Measurements from ENCODE around the gene PHF11.
"Not testable (repeated sequence)": the region's sequence is repeated elsewhere in the genome, so short reads cannot be mapped to it uniquely, and the experiment has no call there.

The PHF11 gene

DNA sequence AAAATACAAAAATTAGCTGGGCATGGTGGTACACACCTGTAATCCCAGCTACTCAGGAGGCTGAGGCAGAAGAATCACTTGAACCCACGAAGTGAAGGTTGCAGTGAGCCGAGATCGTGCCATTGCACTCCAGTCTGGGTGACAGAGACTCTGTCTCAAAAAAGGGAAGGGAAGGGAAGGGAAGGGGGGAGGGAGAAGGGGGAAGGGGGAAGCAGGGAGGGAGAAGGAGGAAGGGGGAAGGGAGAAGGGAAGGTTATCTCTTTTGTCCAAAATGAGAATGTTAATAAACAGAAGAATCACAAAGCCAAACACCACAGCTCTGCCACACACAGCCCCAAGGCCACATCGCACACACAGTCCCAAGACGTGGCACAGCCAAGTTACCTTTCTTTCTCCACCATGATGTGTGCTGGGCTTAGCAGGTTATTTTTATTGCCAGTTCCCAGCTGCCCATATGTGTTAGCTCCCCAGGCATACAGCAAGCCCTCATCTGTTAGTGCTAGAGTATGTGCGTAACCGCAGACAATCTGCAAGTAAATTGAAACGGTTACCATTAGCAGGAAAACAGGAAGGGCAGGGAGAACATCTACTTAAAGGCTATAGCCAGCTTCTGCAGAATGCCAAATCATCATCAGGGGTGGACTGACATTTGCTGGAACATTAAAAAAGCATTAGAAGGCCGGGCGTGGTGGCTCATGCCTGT is 55.3 kb downstream of the PHF11 start:
- no peak for DNase-seq

DNA sequence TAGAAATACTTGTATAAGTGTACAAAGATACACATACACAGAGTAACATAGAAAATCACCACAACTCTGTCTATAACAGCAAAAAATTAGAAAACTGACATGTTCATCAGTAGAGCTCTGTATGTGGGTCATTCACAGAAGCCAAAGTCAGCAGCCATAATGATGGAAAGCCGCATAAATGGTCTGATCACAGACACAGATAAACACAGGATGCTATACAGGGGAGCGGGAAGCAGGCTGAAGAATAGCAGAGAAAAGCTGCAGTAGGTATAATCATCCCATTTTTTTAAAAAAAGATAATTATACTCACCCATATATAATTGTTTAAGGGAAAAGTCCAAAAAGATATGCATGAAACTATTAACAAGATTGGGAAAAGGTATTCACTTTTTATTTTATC is 58.1 kb downstream of the PHF11 start:
- DNase-seq = no peak

DNA sequence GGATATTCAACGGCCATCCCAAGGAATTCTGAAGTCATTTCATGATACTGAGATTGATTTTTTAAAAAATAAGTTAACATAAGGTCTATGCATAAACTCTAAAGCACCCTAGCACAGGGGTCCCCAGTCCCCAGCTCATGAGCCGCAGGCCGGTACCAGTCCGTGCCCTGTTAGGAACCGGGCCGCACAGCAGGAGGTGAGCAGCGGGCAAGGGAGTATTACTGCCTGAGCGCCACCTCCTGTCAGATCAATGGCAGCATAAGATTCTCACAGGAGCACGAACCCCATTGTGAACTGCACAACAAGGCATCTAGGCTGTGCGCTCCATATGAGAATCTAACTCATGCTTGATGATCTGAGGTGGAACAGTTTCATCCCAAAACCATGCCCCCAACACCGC is 58.6 kb downstream of the PHF11 start:
- DNase-seq = no peak

DNA sequence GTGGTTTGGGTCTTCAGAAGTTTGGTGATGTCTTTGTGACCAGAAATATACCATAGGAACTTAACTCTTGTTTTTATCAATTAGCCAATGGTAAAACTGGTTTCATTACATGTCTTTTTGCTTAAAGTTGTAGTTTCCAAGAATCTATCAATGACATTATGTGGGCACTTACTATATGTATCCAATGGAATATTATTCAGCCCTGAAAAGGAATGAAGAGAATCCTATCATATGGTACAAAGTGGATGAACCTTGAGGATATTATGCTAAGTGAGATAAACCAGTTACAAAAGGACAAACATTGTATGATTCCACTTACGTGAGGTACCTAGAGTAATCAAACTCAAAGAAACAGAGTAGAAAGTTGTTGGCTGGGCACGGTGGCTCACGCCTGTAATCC is 63.3 kb downstream of the PHF11 start:
- no peak for DNase-seq

DNA sequence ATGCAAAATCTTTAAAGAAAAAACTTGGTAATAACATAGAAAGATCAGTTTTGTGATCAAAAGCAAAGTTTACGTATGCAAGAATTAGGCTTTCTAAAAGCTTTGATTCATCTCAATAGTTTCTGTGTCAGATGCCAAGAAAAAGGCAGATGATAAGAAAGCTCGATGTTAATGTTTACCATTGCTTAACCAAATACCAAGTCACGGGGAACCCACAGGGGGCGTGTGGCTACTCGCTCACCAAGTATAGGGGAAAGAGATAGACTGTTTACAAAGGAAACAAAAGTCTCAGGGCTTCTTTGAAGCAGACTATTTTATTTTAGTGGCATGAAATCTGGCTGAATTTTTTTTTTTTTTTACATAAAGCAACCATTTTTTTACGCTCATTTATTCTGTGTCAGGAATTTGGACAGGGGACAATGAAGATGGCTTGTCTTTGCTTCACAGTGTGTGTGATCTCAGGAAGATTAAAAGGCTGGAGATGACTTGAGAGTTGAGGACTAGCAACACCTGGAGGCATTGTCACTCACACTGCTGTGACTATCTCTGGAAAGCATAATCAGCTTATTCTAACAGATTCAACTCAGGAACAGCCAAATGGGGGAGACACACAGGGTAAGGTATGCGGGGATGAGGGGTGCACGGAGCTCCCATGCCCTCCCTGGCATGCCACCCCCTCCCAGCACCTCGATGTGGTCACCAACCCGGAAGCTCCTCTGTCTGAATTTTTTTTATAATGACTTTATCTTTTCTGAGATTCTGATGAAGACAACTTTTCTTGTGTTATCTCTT is 64.7 kb downstream of the PHF11 start:
- no peak for DNase-seq

DNA sequence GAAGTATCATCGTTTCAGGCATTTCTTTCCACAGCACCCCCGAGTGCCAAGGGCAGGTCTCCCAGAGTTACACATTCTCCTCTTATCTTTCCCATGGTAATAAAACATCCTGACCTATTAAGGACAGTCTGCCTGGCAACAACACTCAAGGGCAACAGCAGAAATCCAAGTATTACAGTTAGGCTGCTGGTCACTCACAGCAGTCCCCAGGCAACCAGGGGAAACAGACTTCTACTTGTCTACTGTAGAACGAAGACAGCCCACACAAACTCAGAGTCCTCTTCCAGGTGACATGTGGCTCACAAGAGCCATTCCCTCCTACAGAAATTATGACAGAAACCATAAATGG is 65.3 kb downstream of the PHF11 start:
- DNase-seq = no peak

DNA sequence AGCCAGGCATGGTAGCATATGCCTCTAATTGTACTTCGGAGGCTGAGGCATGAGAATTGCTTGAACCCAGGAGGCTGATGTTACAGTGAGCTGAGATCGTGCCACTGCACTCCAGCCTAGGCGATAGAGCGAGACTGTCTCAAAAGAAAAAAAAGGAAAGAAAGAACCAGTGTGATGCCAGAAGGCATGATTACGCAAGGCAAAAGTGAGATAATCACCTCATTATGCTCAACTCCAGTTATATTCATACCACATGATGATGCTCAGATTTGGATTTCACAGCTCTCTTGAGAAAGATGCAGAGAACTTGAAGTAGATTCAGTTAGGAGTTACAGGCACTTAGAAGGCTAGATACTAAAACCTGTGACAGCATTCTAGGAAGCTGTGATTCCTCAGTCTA is 67.8 kb downstream of the PHF11 start:
- no peak for DNase-seq

DNA sequence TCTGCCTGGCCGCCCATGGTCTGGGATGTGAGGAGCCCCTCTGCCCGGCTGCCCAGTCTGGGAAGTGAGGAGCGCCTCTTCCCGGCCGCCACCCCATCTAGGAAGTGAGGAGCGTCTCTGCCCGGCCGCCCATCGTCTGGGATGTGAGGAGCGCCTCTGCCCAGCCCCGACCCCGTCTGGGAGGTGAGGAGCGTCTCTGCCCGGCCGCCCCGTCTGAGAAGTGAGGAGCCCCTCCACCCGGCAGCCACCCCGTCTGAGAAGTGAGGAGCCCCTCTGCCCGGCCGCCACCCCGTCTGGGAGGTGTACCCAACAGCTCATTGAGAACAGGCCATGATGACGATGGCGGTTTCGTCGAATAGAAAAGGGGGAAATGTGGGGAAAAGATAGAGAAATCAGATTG is 69.7 kb downstream of the PHF11 start:
- not testable (repeated sequence) for DNase-seq

DNA sequence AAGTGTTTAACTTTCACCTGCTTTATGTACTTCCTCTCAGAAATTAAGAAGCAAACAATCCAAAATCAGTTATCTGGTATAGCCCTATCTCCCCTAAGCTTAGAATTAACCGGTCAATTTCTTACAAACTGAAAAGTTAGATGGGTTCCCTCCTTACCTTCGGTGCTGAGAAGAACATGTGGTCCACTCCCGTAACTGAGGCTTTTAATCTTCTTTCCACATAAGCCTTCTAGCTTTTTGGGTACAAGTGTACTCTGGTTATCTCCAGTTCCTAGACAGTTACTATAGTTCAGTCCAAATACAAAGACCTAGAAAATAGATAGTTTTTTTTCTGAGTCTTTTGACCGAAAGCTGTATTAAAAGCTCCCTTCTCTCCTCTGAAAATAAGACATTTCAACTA is 70.7 kb downstream of the PHF11 start:
- no peak for DNase-seq

DNA sequence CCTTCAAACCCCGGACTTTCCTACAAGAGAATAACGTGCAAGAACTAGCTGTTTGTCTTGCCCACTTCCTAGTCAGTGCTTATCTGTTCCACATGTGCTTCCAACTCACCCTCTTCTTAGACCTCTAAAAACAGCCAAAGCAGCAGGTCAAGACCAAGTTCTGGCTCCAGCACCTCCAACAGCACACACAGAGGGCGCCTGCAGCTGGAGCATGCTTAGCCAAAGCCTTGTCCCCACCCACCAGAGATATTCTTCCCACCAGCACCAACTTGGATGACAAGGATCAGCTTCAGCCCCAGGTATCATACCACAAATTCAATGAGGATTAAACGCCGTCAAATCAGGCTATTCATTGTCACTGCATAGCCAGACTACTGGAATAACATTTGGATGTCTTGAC is 71.7 kb downstream of the PHF11 start:
- DNase-seq = no peak

DNA sequence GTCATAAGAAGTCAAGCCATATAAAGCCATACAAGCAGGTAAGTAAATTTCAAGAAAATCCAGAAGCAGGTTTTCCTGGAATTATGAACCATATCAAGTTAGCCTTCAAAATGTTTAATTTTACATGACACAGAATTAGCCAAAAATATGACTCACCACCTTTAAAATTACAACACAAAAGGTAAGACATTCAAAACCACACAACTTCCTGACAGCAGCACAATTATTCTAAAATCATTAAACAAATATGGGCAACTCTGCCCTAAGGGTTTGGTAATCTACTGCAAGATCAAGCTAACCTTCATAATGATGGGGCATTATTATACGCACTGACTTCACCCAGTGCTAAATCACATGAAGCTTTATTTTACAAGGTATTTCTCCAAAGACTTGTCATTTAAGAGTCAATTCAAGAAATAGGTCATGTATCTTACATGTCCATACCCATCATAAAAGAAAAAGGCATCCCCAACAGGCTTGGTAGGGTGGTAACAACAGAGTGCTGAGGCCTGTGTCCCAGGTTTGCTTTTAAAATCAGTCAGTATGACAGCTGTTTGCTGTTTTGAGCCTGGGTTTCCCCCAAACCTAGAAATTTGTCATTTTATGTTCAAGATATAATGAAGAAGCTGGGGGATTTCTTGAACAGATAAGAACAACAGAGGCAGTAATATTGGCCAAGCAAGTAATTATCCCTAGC is 74.4 kb downstream of the PHF11 start:
- no peak for DNase-seq

DNA sequence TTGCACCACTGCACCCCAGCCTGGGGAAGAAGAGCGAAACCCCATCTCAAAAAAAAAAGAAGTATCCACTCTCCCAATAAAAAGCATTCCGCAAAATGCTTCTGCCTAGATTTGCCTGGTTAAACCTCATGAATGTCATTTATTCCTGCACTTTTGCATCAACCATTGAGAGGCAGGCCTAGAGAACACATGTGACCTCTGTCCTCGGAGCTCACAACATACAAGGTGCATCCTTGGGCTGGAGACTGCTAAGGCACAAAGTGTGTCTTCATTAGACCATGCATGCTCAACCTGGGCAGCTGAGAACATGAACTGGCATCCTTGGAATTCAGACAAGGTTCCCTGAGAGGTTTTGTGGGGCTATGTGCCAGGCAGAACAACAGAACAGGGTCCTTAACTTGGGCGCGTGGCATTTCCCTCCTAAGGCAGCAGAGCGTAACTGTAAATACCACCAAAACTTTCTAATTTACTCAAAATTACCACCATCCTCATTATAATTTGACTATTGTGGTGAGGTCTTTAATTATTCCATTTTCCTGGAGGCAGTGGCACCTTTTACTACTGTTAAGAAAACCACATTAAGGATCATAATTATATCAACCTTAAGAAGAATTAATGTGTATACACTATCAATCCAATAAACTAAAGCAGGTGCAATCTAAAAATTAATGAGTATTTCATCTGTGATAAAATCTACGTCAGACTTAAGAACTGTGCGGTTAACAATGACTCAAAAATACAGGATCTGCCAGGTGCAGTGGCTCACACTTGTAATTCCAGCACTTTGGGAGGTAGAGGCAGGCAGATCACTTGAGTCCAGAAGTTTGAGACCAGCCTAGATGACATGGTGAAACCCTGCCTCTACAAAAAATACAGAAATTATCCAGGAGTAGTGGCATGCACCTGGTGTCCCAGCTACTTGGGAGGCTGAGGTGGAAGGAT is 75.8 kb downstream of the PHF11 start:
- no peak for DNase-seq

Measured in activated effector memory CD4-positive, alpha-beta T cell treated with Interleukin-2 at 50 U/mL for 16 hours (primary cell).